ENCODE results near the gene KDM5A.
"Not testable (repeated sequence)": the region's sequence is repeated elsewhere in the genome, so short reads cannot be mapped to it uniquely, and the experiment has no call there.

Gene KDM5A

GRCh38 chr12:389142-390096 is at the start of gene KDM5A:
Gene KDM5A, minus strand, starts transcription at chr12:389320. Its CDS starts 229 bp downstream, at chr12:389091.
- DNase-seq: no peak

- DNase-seq: not testable (repeated sequence)
Observed at GRCh38 chr12:435737-436136, 46.6 kb upstream of the KDM5A start.

GRCh38 chr12:422526-422925 is 33.4 kb upstream of the KDM5A start:
- DNase-seq: no peak

GRCh38 chr12:418432-418831 is 29.3 kb upstream of the KDM5A start:
- DNase-seq: no peak

- DNase-seq: no peak
Observed at GRCh38 chr12:414859-415258, 25.7 kb upstream of the KDM5A start.

GRCh38 chr12:402029-402389 is 12.9 kb upstream of the KDM5A start:
- no peak for DNase-seq

- DNase-seq: no peak
Observed at GRCh38 chr12:401235-402028, 12.3 kb upstream of the KDM5A start, which contains the start of gene CCDC77. Gene CCDC77, plus strand, starts transcription at chr12:401644. Its CDS starts 7,740 bp downstream, at chr12:409384.

GRCh38 chr12:400828-401227 is 11.7 kb upstream of the KDM5A start:
- no peak for DNase-seq

- DNase-seq: no peak
Observed at GRCh38 chr12:388541-389141, 479 bp downstream of the KDM5A start.

GRCh38 chr12:388012-388411 is 1.1 kb downstream of the KDM5A start:
- DNase-seq: no peak

- no peak for DNase-seq
Observed at GRCh38 chr12:386651-387050, 2.5 kb downstream of the KDM5A start.

- not testable (repeated sequence) for DNase-seq
Observed at GRCh38 chr12:370739-371485, 18.2 kb downstream of the KDM5A start.

GRCh38 chr12:367972-368371 is 21.1 kb downstream of the KDM5A start:
- no peak for DNase-seq

GRCh38 chr12:366820-367219 is 22.3 kb downstream of the KDM5A start:
- no peak for DNase-seq

GRCh38 chr12:359091-359490 is 30.0 kb downstream of the KDM5A start:
- no peak for DNase-seq

GRCh38 chr12:356276-356988 is 32.7 kb downstream of the KDM5A start:
- DNase-seq: no peak

- DNase-seq: not testable (repeated sequence)
Observed at GRCh38 chr12:351197-351596, 37.9 kb downstream of the KDM5A start.

GRCh38 chr12:349625-350024 is 39.5 kb downstream of the KDM5A start:
- not testable (repeated sequence) for DNase-seq

- not testable (repeated sequence) for DNase-seq
Observed at GRCh38 chr12:343036-343435, 46.1 kb downstream of the KDM5A start.

GRCh38 chr12:337039-337438 is 52.1 kb downstream of the KDM5A start:
- DNase-seq: no peak

GRCh38 chr12:334125-334524 is 55.0 kb downstream of the KDM5A start:
- no peak for DNase-seq

Data from NCI-H524 treated with DMSO at 0.1 percent for 48 hours (cell line).